ENCODE results near the gene FAM76B. TPM values are rescaled to one million over a fixed set of nuclear protein-coding genes. Genes with fewer than 3 reads are reported as not detected.

The FAM76B gene
- total RNA-seq, 1 donor from 2014 or later, result 47.4 TPM

DNA sequence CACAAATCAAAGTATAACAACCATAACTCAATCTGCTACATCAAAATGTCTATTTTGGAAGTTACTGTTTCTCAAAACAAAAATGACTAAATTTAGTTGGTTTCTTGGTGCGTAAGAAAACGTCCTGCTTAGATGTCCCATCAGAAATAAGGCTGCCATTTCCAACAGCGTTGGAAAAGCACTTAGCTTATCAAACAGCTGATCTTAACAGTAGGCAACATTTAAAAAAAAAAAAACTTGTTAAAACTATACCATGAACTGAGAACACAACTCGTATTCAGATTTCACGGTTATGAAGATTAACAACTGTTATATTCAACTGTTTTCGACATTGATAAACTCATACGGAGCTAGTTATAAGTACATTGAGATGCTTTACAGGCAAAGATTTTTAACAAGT lies 3.1 kb upstream of the FAM76B start:
- intact Hi-C loops (cut with micrococcal nuclease), result loop anchor here (5.0 to 10.0 kb wide), 2 partner anchors 270 to 422 kb away; no protein-coding TSS in a partner anchor

DNA sequence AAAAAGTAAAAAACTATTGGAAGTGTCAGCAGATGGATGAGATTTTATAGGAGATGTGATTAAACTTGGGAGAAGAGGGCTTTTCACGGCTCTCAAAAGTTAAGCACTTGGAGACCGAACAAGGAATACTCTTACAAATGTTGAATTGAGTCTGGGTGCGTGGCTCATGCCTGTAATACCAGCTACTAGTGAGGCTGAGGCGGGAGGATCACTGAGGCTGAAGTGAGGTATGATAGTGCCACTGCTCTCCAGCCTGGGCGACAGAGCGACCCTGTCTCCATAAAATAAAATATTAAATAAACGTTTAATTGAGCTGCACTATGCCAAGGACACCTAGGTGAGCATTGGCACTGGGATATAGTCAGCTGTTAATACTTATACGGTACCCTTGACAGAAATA lies 2.6 kb upstream of the FAM76B start:
- intact Hi-C loops (cut with micrococcal nuclease), result loop anchor here (5.0 to 10.0 kb wide), 2 partner anchors 270 to 423 kb away; no protein-coding TSS in a partner anchor

DNA sequence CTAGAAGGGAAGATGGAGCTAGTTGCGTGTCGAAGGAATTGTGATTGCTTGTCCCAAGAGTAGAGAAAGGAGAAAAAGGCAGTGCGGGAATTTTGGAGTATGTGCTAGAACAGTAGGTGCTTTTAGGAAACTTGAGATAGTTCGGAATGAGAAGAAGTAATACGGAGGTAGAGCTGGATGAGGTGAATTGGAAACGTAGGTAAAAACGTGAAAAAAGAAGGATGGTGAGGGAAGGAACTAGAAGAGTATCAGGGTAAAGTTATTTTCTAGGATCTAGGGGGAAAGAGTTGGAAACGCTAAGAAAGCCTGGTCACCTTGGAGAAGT lies 2.1 kb upstream of the FAM76B start:
- intact Hi-C loops (cut with micrococcal nuclease), result loop anchor here (1.0 to 10.0 kb wide), 6 partner anchors 131 to 775 kb away; no protein-coding TSS in a partner anchor

DNA sequence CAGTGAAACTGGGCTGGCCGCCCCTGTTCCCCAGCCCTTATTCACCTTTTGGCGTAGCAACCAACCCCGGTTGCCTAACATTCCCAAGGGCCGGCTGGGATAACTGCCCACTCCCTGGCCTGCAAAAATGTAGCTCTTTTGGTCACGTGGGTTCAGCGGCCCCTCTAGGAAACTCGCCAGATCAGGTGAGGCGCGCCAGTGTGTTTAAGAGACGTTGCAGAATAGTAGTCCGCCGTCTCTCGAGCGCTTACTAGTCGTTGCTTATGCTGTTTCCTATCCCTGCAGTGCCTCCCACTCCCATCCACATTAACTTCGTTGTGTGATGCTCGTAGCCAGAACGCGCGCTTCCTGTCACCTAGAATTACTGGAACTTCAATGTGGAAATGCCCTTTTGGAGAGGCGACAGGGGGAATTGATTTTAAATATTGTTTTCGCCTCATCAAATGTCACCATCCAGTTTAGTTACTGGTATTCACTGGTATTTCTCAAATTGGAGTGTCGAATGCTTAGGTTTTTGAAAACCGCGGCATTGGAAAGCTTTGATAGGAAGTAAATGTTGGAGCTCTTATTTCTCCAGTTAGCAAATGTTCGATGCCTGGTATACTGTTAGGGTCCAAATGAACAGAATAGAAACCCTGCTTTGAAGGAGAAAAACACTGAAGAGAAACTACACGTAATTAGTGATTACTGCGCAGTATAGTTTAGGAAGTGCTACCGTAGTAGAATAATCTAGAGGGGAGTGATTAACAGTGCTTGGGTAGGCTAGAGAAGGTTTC lies 1.5 kb upstream of the FAM76B start:
- intact Hi-C loops (cut with micrococcal nuclease), result loop anchor here (1.0 to 10.0 kb wide), 15 partner anchors 91 to 1663 kb away; partner anchors contain the start of genes ANKRD49, CCDC82, MRE11 and PANX1

DNA sequence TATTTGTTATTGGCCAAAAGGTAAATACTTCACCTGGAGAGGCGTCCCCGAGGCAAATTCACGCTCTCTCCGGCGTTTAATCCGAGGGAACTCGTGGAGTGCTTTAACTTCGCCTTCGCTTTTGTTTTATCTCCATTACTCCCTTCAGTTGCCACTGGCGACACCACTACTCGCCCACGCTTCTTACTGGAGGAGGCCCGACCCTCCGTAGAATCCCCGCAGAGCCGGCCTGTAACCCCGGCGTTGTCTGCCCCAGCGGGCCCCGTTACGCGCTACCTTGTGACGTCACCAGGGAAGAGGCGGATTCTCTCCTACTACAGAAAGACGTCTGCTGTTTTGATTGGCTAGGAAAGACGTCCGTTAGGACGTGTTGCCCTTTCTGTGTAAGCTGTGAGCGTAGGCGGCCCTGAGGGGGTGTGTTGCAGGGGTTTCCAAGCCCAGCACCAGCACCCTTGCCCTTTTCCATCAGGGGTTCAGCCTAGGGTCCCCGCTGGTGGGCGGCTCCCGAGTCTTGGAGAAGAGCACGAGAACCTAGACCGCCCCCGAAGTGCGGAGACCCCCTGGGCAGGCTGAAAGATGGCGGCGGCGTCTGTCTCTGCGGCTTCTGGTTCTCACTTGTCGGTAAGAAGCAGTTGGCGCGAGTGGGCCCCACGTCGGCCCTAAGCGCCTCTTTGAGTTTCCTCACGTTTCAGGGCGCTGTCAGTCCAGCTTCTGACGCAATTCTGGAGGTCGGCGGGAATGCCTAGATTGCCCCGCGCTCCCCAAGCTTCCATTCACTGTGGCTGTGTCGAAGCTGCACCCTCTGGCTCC lies 746 bp upstream of the FAM76B start, which contains the start of gene CEP57:
Gene CEP57 (plus strand): TSS at position 376 of the 810 bp plus-strand sequence. CDS start 201 bp downstream, at position 577.
- intact Hi-C loops (cut with micrococcal nuclease), result loop anchor here (1.0 to 10.0 kb wide), 13 partner anchors 90 to 1662 kb away; partner anchors contain the start of genes ANKRD49, CCDC82, MRE11 and PANX1

DNA sequence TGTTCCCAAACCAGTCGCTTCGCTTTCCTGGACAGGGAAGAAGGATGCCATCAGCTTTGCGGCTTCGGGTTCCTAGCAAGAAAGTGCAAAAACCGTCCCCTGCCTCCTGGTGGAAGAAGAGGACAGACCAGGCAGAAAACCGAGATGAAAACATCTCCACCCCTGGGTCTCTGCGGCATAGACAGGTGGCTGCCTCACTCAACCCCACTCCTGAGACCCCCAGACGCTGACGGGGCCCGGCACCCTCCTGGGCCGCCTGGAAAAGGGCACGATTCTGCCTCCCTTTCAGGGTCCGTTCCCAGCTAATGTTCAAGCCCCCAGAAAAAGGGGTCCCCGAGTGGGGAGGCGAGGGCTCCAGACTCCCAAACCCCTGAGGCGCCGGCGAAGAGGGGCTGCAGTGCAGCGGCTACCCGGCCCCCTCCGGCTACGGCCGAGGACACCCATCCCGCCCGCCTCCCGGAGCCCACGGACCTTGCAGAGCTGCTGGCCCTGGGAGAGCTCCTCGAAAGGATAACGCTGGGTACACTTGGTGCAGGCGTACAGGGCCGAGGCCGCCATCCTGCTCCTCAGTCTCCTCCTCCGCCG lies 569 bp downstream of the FAM76B start:
- intact Hi-C loops (cut with micrococcal nuclease), result loop anchor here (1.0 kb wide), 7 partner anchors 25 to 816 kb away; partner anchors contain the start of genes CWC15, ENDOD1, KDM4D and MAML2

DNA sequence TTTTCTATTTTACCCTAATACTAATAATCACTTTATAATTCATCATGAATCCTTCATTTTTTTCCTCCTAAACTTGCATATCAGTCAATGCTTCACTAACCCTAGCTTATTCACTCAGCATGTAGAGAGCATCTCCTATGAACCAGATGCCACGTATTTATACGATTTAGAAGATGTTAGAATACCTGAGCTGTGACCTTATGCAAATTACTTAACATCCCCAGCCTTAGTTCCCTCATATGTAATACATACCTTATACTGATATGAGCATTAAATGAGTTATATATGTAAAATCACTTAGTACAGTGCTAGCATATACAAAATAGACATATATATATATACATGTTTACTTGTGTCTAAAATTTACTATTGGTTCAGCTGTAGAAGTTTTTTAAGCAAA lies 9.0 kb downstream of the FAM76B start:
- intact Hi-C loops (cut with micrococcal nuclease), result no loop called here

DNA sequence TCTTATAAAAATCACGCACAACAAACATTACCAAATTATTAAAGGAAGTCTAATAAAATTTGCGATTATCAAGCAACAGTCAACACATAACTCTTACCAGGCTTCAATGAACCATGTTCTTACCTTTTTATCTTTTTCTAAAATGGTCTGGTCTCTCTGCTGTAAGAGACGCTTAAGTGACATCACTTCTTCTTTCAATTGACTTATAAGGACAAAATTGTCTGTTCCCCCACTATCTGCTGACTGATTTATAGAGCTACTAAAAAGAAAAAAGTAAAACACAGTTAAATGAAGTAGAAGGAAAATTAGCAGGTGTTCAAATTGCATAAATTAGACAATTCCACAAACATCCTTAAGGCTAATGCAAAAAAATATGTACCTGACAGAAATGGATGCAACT lies 10.9 kb downstream of the FAM76B start:
- intact Hi-C loops (cut with micrococcal nuclease), result no loop called here

DNA sequence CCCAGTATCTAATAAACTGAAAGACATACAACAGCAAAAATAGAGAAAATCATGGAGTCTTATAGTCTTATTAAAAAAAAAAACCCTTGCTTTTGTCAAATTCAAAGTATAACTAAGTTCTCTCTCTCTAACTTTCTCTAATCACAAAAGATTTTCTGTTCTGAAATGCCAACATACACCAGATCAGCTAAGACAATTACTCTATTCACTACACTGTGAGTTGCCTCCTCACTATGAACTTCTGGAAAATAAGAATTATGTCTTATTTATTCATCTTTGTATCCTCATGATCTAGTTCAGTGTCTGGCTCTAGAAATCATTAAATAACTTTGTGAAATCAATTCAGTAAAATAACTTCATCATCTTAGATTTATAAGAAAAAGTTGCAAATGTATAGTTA lies 12.7 kb downstream of the FAM76B start:
- intact Hi-C loops (cut with micrococcal nuclease), result no loop called here

DNA sequence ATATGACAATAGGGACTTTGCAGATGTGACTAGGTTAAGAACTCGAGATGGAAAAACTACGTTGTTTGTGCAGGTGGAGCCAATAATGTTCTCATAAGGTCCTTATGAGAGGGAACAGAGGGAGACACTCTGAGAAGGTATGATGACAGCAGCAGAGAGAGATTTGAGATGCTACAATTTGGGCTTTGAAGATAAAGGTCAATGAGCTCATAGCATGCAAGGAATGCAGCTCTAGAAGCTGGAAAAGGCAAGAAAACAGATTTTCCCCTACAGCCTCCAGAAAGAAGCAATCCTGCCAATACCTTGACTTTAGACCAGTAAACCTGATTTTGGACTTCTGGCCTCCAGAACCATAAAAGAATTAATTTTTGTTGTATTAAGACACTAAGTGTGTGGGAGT lies 21.1 kb downstream of the FAM76B start:
- intact Hi-C loops (cut with micrococcal nuclease), result no loop called here

DNA sequence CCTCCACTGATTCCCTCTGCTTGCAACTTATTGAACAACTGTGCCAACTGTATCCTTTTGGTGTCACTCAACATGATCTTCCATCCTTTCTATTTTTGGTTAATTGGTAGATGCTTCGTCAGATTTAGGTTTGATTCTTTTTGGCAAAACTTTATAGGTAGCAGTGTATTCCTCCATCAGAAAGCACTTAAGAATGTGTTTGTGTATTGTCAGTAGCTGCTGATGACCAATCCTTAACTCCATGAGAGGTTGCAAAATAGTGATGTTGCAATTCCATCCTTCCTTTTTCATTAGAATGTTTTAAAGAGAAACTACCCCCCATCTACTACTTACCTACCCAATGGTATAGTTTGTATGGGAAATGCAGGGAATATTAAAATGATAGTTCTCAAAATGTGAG lies 22.1 kb downstream of the FAM76B start:
- intact Hi-C loops (cut with micrococcal nuclease), result no loop called here

DNA sequence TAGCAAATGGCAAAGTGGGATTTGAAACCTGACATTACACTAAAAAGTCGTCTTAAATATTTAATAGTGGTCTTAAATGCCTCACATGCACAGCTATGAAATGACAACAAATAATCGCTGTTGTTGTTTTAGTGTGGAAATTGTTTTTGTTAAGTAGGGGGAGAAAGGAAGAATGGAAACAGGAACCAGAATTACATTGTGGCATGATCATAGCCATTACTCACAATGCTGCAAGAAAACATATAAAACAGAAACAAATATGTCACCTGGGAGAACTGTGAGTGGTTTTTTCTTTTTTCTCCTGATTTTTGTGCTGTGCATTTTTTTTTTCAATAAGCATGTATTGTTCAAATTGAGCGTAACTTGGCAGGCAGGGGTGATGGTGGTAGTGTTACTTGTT lies 22.9 kb downstream of the FAM76B start:
- intact Hi-C loops (cut with micrococcal nuclease), result no loop called here

DNA sequence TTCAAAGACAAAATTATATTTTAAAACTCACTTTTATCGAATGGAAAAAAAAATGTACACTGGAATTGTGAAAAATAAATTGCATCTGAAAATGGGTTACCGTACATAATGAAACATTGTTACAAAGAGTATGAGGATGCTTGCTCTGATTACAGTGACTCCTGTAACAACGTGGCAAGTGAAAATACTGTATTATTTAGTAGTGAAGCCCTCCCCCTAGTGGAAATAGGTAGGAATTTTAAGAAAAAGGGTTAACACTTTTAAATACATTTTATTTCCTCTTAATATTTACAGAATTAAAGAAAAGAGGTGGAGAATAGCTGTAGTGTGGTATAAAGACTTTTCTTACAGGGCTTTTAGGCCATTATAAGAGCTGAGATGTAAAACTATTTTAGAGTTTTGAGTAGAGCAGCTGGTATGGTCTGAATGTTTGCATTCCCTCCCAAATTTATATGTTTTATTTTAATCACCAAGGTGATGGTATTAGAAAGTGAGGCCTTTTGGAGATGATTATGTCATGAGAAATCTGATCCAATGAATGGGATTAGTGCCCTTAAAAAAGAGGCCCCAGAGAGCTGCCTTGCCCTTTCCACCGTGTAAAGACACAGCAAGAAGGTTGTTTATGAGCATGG lies 25.2 kb downstream of the FAM76B start:
- intact Hi-C loops (cut with micrococcal nuclease), result loop anchor here (1.0 kb wide), 10 partner anchors 25 to 1141 kb away; partner anchors contain the start of genes CWC15, ENDOD1, FAM76B and KDM4D

DNA sequence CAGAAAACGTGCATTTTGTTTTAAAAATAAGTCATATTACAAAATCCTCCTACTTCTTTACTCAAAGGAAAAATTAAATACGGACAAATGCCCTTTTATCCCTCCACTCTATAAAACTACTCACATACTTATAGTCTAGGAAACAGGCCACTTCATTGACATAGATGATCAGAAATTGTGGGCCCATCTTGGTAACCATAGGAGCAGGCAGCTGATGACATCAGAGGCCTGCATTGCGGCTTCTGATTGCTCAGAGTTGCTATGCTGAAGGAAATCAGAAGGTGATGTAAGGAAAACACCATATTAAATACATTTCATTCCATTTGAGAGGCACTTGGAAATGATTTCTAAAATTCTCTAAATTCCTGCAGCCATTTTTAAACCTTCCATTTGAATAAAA lies 27.0 kb downstream of the FAM76B start:
- intact Hi-C loops (cut with micrococcal nuclease), result no loop called here

DNA sequence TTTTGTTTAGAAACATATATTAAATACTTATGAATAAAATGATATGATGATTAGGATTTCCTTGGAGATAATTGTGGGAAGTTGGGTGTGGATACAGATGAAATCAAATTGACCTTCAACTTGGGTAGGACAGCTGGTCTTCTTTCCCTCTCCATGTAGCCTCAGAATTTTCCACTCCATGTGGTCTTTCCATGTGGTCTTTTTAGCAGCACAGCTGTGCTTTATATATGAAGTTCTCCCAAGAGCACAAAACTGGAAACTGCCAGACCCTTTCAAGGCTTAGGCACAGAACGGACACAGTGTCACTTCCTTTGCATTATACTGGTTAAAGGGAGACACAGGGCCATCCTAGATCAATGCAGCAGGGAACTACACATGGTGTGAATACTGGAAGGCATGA lies 28.6 kb downstream of the FAM76B start:
- intact Hi-C loops (cut with micrococcal nuclease), result no loop called here

DNA sequence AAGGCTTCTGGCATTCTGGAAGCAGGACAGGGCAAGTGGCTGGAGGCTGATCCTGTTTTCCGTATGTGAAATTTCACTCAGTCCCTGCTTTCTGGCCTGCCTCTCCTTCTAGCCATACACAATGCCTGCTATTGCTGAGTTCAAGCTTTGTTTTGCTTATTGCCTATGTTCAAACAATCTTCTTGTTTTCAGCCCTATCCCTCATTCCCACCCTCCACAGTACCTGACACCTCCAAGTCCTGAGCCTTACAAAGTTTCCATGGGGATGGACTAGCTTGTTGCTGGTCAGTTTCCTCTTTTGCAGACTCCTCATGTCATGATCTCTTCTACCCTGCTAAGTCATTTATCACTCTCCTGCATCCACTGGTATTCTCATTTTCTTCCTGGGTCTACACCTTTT lies 38.1 kb downstream of the FAM76B start:
- intact Hi-C loops (cut with micrococcal nuclease), result no loop called here

DNA sequence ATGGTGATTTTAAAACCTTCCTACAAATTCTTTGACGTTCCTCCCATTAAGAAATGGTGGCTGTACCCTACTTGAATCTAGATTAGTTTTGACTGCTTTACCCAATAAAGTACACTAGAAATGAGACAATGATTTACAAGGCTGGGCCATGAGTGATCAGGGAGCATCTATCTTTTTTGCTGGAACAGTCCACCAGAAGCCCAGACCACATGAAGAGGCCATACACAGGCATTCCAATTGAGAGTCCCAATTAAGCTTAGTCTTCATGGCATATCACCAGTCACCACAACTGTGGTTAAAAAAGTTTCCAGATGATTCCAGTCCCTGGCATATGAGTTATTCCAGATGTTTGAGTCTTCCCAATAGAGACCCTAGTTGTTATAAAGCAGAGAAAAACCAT lies 39.5 kb downstream of the FAM76B start:
- intact Hi-C loops (cut with micrococcal nuclease), result no loop called here

DNA sequence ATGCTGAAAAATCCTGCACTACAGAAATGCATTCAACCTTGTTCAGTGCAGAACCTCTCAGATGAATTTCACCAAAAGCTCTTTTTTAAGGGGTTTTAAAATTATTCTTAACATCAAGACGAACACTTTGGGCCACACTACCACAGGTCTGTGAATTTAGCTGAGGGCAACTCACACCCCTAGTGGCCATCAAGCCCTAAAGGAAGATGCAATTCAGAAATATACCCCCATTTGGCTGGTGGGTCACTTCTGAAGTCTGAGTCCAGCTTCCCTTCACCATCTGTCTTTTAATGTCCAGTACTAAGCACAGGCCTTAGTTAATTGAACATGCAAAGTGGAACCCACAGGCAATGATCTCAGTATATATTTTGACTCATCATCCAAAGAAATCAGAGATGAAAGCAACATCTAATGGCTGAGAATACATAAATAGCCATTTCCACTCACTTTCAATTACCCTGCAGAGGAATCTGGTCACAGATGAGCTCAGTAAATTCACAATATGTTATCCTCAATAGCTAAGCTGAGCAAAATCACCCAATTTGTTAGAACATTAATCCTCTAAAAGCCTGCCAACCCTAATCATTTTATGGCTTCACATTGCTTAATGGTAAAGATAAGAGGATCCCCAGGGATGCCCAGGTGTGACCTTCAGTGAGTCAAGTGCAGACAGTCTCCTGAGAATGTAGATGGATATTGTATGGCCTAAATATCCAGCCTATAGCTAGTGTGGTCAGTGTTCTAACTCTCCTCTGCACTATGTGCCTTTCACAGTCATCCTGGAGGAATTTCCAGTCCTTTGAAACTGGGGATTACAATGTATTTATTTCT lies 50.3 kb downstream of the FAM76B start:
- intact Hi-C loops (cut with micrococcal nuclease), result no loop called here

DNA sequence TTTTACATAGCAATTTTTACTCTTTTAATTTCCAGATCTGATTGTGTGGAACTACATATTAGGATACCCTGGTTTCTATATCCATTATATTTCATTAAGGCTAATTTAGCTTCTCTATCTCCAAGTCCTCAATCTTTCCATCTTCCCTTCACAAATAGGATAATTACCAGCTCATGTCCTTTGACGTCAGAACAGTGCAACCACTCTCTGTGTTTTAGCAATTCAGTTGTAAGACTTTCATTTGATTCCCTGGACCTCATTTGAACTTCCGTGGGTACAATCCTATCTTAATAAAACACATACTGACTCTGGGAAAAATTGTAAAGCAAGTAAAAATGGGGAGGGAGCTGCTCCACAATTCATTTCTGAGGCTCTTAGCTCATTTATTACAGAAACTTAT lies 52.8 kb downstream of the FAM76B start:
- intact Hi-C loops (cut with micrococcal nuclease), result no loop called here

DNA sequence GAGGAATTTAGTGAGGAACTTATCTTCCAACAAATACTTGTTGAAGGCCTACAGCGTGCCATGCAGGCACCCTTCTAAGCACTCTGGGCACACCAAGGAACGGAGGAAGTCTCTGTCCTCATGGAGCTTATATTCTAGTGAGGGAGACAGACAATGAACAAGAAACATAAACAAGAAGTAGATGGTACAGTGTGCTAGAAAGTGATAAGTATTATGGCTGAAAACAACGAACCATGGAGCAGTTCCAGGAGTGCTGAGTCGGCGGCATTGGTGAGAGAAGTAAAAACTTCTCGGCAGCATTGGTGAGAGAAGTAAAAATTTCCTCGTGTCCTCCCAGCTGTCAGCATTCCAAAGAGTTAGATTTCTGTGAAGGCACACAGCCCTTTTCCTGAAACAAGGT lies 53.2 kb downstream of the FAM76B start:
- intact Hi-C loops (cut with micrococcal nuclease), result no loop called here

Measured in T-helper 1 cell treated with Interleukin-12 subunit alpha and Interleukin-12 subunit beta and Interleukin-4 antibody, amounts not matched to agents 30 ng/mL and 1 ng/mL, for 36 hours (primary cell).